Measurements from ENCODE around the gene PPT1.

DNA sequence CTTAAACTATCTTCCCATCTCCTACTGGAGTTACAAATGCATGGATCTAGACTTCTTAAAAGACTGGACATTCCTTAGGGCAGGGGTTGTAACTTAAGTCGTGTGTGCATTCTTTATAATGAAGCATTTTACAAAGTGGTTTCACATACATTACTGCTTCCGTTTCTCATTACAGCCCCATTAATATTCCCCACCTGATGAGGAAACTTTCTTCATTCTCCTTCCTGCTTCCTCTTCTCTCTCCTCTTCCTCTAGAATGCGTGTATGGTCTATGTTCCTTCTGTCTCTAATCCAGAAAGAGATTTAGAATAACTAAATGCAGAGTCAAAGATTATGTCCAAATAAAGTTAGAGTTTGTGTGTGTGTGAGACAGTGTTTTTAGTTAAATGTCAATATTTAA is 58.4 kb downstream of the PPT1 start:
- TF ChIP-seq, protein P1, sequence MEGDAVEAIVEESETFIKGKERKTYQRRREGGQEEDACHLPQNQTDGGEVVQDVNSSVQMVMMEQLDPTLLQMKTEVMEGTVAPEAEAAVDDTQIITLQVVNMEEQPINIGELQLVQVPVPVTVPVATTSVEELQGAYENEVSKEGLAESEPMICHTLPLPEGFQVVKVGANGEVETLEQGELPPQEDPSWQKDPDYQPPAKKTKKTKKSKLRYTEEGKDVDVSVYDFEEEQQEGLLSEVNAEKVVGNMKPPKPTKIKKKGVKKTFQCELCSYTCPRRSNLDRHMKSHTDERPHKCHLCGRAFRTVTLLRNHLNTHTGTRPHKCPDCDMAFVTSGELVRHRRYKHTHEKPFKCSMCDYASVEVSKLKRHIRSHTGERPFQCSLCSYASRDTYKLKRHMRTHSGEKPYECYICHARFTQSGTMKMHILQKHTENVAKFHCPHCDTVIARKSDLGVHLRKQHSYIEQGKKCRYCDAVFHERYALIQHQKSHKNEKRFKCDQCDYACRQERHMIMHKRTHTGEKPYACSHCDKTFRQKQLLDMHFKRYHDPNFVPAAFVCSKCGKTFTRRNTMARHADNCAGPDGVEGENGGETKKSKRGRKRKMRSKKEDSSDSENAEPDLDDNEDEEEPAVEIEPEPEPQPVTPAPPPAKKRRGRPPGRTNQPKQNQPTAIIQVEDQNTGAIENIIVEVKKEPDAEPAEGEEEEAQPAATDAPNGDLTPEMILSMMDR (IDR thresholded peaks at IDR 0.05): no peak
- no peak for TF ChIP-seq ZFX (IDR thresholded peaks at IDR 0.05; ENCODE audit: borderline replicate concordance)

Data from 22Rv1 (cell line).